HK-2 (cell line): ENCODE results near the gene RPS19.
"Not testable (repeated sequence)": the region's sequence is repeated elsewhere in the genome, so short reads cannot be mapped to it uniquely, and the experiment has no call there.

Source experiments
- DNase-seq: peaks from one replicate; pipeline ENCODE4 v3.0.0-alpha.2; 2018; ENCODE audit not compliant: unreplicated experiment

Gene RPS19

GRCh38 chr19:41860419-41861115 is 512 bp downstream of the RPS19 start:
- peak; percentile 35 for DNase-seq

DNA sequence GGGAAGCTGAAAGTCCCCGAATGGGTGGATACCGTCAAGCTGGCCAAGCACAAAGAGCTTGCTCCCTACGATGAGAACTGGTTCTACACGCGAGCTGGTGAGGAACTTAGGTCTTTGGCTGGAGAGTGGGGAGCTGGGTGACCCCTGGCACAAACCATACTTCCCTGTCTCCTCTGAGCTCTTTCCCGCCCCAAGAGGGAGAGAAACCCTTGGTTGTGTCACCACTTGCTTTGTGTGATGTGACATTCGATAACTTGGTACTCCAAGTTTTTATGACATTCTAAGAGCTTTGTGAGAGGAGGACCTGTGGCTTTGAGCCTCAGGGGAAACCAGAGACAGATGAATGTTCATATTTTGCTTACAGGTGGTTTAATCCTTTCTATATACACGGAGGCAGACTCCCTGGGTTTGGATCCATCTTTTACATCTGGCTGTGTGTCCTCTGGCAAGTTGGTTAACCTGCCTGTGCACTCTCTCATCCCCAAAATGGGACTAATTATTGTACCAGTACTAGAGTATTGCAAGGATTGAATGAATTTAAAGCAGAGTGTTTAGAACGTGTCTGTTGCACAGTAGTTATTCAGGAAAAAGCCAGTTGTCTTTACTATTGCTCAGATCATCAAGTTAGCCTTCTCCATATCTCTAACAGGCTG is 1.2 kb downstream of the RPS19 start:
- DNase-seq: no peak

GRCh38 chr19:41861846-41862245 is 1.8 kb downstream of the RPS19 start:
- DNase-seq: no peak

DNA sequence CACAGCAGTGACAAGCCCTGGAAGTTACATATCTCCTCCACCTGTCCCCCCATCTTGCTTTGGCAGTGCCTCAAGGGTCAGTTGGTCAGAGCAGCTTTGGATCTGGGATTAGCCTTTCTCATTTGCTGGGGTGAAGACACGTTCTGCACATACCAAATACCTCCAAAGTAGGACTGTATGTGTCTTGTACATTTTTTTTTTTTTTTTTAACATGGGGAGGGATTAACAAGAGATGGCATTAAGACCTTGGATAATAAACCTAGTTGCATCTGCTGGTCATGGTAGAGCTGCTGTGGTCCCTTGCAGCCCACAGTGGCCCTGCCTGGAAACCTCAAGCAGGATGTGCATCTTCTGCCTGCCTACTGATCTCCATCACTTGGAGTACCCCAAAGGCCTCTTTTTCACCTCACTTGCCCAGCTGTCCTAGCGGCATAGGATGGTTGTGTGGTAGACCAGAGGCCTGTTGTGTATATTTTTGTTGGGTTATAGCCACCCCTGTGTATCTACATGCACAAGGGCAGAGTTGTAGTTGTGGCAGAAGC is 2.5 kb downstream of the RPS19 start:
- DNase-seq: no peak

- no peak for DNase-seq
Measured at GRCh38 chr19:41863209-41863931, 3.3 kb downstream of the RPS19 start.

GRCh38 chr19:41864374-41864773 is 4.3 kb downstream of the RPS19 start:
- no peak for DNase-seq

DNA sequence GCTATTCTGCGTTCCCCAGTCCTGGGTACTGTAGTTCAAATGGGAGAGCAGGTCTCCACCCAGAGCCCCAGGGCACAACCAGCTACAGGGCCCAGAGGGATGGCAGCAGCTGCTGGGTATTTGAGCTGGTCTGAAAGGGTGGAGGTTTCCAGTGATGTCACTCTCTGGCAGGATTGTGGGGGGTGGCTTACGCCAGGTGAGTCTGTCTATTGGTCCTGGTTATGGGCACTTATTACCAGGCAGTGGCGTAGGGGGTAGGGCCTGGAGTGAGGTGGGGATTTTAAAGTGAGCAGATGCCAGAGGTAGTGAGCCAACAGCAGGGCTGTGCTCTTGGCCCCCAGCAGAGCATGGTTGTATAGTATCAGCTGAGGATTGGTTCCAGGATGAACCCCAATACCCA is 6.2 kb downstream of the RPS19 start:
- no peak for DNase-seq

- DNase-seq: no peak
Measured at GRCh38 chr19:41868120-41868988, 8.3 kb downstream of the RPS19 start.

DNA sequence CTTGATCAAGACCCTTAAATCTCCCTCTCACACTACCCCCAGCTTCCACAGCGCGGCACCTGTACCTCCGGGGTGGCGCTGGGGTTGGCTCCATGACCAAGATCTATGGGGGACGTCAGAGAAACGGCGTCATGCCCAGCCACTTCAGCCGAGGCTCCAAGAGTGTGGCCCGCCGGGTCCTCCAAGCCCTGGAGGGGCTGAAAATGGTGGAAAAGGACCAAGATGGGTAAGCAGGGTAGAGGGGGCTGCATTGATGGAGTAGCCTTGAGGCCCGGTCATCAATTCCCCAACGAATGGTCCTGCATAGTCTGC is 8.9 kb downstream of the RPS19 start:
- no peak for DNase-seq

DNA sequence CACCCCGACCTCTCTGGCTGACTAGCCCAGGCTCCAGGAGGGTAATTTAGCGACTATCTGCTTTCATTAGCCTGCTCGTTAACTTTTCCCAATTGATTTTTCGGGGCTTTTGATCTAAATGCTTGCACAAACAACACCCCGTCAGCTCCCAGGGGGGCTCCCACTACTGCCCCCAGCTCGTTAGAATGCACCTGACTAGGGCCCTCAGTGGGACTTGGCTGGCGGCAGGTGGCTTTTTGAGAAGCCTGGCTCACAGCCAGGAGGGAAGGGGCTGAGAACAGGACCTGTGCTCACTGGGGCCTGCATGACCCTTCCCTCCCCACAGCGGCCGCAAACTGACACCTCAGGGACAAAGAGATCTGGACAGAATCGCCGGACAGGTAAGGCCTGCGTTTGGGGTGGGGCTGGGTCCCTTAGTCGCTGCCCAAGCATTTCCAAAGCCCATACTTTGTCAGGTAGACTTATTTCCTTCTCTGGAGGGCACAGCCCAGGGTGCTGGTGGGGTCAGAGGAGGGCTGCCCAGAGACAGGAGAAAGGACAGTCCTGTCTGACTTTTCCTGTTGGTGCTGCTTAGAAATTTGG is 9.4 kb downstream of the RPS19 start:
- no peak for DNase-seq

DNA sequence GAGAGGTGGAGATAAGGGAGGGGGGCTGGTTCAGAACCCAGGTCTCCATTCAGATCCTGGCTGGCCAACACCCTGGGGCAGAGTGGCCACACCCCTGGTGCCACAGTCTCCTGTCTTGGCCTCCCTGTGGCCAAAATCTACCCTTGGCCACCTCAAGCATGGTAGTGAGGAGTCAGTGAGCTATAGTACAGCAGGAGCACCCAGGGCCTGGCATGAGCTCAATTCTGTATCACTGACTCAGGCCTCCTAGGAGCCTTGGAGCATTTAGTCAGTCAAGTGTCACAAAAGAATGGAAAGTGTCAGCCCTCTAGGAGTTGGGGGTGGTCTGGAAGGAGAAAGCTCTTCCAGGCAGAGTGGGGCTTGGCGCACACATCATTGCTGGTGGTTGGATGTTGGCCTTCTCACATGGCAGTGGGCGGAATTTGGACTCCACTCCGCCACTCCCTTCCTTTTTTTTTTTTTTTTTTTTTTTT is 10.4 kb downstream of the RPS19 start:
- peak; percentile 45 for DNase-seq

DNA sequence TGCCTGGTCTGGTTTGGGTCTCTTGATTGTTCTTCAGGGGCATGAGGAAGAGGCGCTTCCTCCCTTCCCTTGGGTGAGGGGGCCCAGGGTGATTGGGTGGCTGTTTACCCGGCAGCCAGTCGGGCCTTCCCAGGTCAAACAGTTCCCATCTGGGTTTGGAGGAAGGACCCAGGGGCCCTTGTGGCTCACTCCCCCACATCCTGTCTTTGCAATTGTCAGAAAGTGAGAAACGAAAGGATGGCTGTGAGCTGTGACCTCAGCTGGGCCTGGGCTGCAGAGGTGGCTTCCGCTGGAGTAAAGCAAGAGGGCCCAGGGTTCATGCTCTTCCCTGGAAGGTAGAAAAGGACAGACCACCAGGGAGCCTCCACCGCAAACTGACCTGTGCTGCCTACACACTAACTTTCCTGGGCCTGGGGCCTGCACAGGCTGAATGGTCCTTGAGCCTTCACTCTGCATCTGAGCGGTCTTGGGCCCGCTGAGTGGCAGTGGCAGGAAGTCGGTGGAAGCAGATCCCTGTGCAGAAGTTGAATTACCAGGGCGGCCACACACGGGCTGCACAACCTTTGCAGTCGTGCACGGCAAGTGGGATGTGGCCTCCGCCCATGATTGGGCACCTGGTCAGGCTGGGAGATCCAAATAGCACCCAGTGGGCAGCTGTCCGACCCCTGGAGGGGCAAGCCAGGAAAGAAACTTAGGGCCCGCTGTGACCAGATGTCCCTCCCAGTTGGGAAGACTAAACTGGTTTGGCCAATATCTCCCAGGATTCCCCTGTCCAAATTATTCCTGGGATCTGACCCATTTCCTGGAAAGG is 11.7 kb downstream of the RPS19 start:
- DNase-seq: peak; percentile 43

DNA sequence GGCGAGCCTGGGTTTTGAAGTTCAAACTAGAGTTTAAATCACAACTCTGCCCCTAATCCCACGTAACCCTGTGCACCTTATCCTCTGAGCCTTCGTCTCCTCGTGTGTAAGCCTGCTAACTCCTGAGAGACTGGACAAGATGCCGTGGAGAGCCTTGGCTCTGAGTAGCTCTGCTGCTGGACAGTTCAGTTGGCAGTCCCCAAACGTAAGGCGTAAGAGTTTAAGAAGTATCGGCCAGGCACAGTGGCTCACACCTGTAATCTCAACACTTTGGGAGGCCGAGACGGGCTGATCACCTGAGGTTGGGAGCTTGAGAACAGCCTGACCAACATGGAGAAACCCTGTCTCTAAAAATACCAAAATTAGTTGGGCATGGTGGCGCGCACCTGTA is 12.3 kb downstream of the RPS19 start:
- DNase-seq: peak; percentile 44

DNA sequence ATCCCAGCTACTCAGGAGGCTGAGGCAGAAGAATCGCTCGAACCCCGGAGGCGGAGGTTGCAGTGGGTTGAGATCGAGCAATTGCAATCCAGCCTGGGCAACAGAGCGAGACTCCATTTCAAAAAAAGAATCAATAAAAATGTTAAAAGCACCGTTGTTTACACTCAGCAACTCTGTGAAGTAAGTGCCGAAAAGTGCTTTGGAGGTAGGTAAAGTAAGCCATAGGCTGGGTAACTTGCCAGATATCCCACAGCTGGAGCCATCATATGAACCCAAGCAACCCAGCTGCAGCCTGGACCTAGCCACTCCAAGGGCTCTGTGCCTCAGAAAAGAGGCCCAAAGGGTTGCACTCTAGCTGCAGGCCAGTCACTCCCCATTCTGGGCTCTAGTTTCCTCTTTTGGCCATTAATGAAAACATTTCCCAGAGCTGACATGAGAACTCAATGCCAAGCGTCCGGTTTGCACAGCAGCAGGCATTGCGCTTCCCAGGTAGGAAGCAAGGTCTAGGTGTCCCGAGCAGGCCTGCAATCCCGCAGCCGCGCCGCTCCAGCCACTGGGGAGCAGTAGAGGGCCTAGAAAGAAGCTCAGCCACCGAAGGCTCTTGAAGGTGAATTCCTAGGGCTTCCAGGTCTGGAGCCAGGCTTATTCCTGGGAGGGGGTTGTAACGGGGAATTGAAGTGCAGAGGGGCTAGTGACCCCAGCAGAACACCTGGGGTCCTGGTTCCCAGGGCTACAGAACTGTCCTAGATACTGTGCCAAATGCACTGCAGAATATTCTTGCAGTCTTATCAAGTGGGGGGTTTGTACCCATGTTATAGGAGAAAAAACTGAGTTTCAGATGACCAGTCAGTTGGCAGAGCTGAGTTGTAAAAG is 13.0 kb downstream of the RPS19 start:
- DNase-seq: peak; percentile 88

DNA sequence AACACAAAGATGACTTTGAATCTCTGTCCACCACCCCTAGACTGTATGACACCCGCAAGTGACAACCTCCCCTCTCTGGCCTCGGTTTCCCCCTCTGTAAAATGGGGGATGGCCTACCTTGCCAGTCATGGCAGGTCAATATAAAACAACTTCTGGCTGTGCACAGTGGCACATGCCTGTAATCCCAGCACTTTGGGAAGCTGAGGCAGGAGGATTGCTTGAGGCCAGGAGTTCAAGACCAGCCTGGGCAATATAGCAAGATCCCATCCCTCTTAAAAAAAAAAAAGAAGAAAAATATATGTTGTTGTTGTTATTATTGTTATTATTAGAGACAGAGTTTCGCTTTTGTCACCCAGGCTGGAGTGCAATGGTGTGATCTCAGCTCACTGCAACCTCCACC is 15.9 kb downstream of the RPS19 start:
- DNase-seq: not testable (repeated sequence)

DNA sequence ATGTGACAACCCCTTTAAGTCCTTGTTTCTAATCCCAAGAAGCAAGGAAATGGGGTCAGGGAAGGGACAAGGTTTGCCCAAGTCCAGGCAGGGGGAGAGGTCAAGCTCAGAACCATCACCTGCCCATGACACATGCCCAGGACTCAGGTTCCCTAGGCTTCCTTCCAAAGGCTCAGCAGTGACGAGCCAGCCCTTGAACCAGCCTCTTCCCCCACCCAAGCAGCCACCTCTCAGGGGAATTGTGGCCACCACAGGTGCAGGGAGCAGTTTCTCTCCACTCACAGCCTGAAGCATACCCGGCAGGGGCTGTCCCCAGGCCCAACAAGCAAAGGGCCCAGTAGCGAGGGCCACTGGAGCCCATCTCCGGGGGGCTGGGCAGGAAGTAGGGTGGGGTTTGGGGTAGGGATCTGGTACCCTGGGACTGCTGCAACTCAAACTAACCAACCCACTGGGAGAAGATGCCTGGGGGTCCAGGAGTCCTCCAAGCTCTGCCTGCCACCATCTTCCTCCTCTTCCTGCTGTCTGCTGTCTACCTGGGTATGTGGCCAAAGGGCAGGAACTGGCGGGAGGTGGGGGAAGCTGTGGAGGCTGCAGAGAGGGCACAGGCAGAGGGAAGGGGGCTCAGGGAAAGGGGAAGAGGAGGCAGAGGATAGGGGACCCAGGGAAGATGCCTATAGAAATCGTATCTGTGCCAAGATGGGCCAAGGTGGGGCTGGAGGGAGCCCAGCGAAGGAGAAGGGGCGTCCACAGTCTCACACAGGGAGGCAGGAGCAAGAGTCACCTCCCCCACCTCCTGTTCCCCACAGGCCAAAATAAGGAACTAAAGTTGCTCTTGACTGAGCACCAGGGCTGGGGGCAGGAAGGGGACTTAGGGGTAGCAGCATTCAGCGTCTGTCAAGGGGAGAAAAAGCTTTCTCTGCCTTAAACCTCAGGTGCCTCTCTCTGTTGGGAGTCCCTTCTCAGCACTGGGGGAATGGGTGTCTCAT is 17.1 kb downstream of the RPS19 start, which contains the start of gene CD79A:
TSS of gene CD79A (plus strand) at position 433 of the 986 bp plus-strand sequence. CDS start at position 459, 26 bp downstream.
- DNase-seq: no peak

- DNase-seq: no peak
Measured at GRCh38 chr19:41877916-41878905, 18.2 kb downstream of the RPS19 start.
